Mammary epithelial cell (primary cell): Measurements from ENCODE around the gene DOCK10.
"Not testable (repeated sequence)": the region's sequence is repeated elsewhere in the genome, so short reads cannot be mapped to it uniquely, and the experiment has no call there.

ENCODE experiments used
- EZH2 ChIP-seq: IDR thresholded peaks from 2 replicates; pipeline ENCODE4 v1.6.1; 2012; ENCODE audit warnings: low read length, inconsistent platforms, borderline replicate concordance
- TF ChIP-seq, protein P1 (sequence below), 2 donors: IDR thresholded peaks in 1 of 2; conservative IDR thresholded peaks in 1 of 2; 2 replicates each; pipeline ENCODE4 v1.5.1; 2011 to 2012; ENCODE audit warnings: inconsistent platforms in 2 of 2, low read length in 2 of 2, mild to moderate bottlenecking in 2 of 2, control low read depth in 1 of 2, low read depth in 1 of 2; ENCODE audit not compliant: insufficient read depth in 1 of 2; ENCODE audit errors: extremely low read depth in 1 of 2

DNA sequence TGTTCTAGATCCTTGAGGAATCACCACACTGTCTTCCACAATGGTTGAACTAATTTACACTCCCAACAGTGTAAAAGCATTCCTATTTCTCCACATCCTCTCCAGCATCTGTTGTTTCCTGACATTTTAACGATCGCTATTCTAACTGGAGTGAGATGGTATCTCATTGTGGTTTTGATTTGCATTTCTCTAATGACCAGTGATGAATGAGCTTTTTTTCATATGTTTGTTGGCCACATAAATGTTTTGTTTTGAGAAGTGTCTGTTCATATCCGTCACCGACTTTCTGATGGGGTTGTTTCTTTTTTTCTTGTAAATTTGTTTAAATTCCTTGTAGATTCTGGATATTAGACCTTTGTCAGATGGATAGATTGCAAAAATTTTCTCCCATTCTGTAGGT is 5.2 kb upstream of the DOCK10 start:
- TF ChIP-seq, protein P1, sequence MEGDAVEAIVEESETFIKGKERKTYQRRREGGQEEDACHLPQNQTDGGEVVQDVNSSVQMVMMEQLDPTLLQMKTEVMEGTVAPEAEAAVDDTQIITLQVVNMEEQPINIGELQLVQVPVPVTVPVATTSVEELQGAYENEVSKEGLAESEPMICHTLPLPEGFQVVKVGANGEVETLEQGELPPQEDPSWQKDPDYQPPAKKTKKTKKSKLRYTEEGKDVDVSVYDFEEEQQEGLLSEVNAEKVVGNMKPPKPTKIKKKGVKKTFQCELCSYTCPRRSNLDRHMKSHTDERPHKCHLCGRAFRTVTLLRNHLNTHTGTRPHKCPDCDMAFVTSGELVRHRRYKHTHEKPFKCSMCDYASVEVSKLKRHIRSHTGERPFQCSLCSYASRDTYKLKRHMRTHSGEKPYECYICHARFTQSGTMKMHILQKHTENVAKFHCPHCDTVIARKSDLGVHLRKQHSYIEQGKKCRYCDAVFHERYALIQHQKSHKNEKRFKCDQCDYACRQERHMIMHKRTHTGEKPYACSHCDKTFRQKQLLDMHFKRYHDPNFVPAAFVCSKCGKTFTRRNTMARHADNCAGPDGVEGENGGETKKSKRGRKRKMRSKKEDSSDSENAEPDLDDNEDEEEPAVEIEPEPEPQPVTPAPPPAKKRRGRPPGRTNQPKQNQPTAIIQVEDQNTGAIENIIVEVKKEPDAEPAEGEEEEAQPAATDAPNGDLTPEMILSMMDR (conservative IDR thresholded peaks at IDR 0.05 in 1 of 2, IDR thresholded peaks at IDR 0.05 in 1 of 2; ENCODE audit: extremely low read depth in 1 of 2, insufficient read depth in 1 of 2, low read depth in 1 of 2, low read length in 2 of 2), result not testable (repeated sequence)
- TF ChIP-seq EZH2, result not testable (repeated sequence)
